Stimulated activated CD4-positive, alpha-beta T cell treated with anti-CD3 and anti-CD28 coated beads, Interleukin-1b, Interleukin-23, amount 100 ng/mL, for 4 hours (primary cell): ENCODE results near the gene CYP24A1.

Source experiments
- DNase-seq, 2 donors: peaks; one replicate each; pipeline ENCODE4 v3.0.0-alpha.2; 2020; ENCODE audit warnings: low read depth in 2 of 2

CYP24A1 gene

DNA sequence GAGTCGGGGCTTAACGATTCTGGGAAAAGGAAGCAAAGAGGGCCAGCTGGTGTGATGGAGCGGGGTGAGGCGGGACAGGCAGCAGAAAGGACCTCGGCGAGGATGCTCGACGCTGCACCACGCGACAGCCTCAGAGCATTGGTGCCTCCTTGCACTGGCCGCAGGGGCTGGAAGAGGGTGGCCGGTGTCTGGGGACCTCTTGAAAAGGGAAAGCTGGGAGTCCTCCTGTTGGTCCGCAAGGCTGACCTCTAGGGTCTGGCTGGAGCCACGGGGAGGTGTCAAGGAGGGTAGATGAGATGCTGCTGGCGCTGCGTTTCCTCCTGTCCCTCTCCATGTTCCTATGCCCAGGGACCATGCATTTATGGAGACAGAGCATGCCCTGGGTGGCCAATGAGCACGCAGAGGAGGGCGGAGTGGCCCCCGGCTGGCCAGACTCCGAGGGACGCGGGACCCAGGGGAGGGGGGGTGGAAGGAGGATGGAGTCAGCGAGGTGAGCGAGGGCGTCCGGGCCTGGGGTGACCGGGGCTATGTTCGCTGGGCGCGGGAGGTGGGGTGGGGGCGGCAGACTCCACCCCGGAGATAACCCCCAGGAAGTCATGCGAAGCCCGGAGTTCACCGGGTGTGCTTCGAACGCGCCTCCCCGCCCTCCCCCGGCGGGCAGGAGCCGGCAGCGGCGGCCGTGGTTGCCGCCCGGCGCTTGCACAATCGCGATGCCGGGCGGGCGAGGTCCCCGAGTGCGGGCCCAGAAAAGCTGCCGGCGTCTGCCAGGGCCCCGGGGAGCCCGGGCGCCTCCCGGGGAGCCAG lies at the start of gene CYP24A1:
Gene CYP24A1 (minus strand): TSS at position 334 of the 804 bp plus-strand sequence. CDS start 407 bp downstream, outside the sequence.
- DNase-seq = no peak

- DNase-seq = no peak
Measured at GRCh38 chr20:54223285-54223684, 49.5 kb upstream of the CYP24A1 start.

DNA sequence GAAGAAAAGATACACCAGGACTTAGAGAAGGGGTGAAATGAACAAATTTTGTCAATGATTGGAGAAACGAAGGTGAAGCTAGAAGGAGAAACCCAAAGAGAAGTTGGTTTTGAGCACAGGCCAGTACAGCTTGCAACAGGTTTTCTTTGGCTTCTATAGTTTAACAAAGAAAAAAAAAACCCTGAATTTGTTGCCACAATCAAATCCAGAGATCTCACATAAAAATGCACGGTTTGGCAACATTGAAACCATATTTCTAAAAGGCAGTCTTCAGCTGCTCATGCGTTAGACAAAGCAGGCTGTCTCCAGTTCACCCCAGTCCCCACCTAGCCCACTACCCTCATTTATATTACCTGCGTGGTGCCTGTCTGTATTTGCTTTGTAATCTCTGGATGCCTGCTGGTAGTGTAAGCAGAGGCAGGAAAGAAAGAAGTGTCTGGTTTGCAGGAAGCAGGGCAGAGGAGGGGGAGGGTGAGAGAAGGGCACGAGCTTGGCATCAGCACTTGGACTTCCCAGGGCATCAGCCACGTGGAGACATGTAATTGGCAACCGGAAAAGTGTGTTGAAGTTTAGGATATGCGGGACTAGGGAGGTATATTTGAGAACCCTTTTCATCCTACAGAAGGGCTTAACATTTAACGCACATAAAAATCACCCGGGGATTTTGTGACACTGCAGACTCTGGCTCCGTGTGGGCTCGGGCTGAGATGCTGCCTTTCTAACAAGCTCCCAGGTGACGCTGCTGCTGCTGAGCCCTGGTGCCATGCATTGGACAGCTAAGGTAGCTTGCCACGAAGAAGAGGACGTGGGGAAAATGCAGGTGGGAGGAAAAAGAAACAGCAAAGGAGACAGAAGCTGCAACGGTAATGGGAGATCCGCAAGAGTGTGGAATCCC lies 48.5 kb upstream of the CYP24A1 start:
- DNase-seq = no peak

DNA sequence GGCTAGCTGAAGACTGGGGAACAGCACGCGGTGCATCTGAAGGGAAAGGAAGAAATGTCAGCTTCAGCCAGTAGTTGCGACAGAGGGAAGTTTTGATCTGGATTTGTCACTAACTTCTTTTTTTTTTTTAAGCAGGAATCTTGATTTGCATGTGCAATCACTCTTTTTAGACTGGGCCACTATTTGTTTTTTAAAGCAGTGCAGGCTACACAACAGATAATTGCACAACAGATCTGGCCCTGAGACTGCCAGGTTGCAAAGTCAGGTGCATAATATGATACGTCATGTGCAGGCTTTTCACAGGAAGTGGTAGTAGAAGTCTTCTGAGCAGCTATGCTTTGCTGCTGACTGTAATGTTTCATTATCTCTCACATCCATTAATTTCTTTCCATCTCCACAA lies 47.6 kb upstream of the CYP24A1 start:
- no peak for DNase-seq

DNA sequence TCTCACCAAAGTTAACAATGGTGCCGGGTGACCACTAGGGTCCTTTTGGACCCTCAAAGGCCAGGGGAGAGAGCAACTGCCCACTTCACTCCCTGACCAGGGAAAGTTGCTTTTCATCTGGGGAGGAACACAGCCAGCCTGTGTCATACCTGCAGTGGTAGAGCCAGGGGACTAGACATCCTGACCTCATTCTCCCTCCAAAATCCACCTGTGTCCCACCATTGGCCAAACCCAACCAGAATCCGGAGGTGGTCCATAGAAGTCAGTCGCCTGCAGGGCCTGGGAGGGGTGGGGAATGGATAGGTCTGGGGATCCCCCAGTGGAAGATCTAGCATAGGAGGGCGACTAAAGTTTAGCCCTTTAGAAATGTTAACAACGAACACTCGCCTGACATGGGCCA lies 46.9 kb upstream of the CYP24A1 start:
- DNase-seq = no peak

GRCh38 chr20:54219751-54220426 lies 46.1 kb upstream of the CYP24A1 start:
- no peak for DNase-seq

- no peak for DNase-seq
Measured at GRCh38 chr20:54218470-54218869, 44.7 kb upstream of the CYP24A1 start.

DNA sequence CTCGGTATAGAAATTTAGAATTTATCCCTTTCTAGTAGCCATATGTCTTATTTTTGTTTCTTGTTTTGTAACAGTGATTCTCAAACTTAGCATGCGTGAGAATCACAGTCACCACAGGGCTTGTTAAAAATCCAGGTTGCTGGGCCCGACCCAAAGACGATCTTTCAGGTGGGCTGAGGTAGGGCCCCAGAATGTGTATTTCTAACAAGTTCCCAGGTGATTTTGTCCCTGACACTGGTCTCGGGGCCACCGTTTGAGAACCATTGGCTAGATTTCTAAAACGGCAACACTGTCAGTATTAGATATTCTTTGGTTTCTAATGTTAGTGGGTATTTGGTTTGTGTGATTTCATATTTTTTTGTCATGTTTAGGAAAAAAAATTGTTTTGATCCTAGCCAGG lies 44.0 kb upstream of the CYP24A1 start:
- DNase-seq = no peak

DNA sequence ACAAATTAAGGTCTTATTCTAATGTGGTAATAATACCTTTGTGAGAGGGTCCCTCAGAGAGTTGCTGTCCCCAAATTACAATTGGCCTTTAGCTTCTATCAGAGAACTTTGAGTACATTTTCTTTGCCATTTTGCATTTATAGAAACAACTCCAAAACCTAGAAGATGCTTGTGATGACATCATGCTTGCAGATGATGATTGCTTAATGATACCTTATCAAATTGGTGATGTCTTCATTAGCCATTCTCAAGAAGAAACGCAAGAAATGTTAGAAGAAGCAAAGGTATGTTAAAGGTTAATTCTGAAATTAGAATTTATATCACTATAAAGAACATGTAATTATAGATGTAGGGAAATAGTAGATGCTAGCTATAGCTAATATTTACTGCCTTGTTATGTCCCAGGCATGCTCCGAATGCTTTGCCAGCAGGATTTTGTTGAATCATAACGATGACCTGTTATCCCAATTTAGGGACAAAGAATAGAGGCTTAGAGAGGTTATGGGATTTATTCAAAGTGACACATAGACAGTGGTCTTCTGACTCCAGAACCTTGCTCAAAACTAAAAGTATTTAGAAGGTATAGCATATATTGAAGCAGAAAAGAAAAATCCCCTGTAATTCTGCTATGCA lies 41.5 kb upstream of the CYP24A1 start:
- DNase-seq = no peak

DNA sequence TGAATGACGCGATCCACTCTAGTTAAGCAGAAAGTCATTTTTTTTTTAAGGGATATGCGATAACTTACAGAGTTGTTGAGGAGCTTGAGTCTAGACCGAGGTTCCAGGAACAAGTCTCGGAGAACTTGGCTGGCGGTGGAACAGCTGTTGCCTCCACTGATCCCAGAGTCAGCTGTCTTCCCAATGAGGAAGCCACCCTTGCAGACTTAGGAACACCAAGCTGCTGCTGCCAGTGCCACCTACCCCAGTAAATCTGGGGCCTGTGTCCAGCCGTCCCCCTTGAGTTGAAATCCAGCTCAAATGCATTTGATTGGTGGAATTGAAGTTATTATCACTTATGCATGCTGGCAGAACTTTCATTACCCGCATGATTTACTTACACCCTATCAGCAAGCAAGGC lies 40.8 kb upstream of the CYP24A1 start:
- DNase-seq = no peak

DNA sequence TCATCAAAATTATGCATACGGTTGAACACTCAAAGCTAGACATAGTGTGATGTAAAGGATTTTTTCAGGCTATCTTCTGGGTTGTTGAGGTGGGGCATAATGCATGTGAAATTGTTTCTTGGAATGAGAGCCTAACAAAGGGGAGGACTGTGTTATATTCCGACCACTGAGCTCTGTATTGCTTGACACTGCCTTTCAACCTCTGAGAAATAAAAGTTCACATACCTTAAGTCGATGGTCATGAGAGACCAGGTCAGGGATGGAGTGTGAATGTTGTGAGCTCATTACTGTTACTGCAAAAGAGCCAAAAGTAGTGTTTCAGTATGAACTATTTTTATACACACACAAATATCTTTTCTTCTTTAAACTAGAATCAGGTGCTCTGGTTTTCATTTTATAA lies 39.1 kb upstream of the CYP24A1 start:
- no peak for DNase-seq

DNA sequence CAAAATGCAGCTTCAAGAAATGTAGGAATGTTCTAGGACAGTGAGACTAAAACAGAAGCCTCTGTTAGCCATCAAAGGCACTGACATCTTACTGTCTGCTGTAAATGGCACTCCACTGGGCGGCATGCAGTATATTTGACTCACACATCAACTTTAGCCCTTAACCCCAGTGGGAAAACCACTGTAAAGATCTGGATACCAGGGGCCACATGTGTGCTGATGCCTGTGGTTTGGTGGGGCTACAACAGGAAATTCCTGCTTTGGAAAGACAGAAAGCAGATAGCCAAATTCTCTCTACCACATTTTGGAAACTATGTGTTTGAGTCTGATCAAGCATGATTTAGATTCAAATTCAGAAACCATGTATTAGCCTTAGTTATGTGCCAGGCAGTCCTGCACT lies 38.4 kb upstream of the CYP24A1 start:
- DNase-seq = no peak

DNA sequence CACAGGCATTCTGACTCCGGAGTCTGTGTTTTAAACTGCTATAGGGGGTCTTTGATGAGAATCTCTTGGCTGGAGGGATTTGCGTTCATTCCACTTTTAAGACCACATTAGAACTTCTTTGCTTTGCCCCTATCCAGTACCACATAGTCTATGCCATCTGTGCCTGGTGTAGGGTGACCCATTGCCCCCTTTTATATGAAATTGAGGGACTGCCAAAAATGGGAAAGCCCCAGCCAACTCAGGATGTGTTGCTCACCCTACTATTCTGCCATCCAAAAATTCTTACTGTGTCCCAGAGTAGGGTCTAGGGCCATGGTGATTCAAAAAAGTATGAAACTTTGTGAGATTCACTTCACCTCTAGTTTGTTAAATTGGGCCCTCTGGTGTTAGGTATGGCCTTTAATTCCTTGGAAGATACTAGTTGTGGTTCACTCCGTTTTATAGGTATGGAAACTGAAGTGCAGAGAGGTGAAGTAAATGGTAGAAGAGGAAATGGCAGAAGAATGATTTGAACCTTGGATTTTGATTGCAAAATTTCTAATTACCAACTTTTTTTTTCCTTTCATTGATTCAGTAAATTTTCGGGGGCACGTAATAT lies 35.5 kb upstream of the CYP24A1 start:
- no peak for DNase-seq

- no peak for DNase-seq
Measured at GRCh38 chr20:54208548-54209176, 34.9 kb upstream of the CYP24A1 start.

DNA sequence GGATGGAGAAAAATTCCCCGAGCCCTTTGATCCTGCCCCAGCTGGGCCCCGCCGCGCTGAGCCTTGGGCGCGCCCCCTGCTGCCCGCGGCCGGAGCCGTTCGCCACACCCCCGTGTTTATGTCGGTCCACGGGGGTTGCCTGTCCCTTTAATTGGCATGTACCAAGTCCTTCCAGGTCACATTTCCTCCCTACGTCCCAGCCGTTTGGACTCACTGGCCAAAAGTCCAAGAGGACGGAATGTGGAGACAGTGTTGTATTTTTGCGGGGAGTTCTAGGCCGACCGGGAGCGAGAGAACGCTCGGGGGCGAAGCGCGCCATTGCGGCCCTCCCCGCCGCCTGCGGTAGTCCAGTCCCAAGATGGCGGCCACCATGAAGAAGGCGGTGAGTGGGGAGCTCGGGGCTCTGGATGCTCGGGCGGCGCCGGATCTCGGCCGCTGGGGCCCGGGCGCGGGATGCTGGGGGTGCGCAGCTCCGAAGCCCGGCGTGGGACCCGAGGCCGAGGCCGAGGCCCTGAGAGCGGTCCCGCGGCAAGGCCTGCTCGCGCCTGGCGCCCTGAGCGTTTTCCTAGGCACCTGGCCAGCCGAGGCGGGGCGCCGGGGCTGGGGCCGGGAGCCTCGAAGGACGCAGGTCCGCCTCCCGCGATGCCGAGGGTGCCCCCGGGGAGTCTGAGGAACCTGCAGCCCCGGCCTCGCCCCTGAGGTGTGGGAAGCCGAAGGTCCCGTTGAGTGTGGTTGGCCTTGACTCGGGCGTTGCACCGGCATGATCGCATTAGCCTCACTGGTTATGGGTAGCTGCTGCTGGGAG lies 34.2 kb upstream of the CYP24A1 start, which contains the start of gene PFDN4:
Gene PFDN4 (plus strand): TSS at position 345 of the 805 bp plus-strand sequence. CDS start 14 bp downstream, at position 359.
- DNase-seq = peak; percentile 62 to 74

DNA sequence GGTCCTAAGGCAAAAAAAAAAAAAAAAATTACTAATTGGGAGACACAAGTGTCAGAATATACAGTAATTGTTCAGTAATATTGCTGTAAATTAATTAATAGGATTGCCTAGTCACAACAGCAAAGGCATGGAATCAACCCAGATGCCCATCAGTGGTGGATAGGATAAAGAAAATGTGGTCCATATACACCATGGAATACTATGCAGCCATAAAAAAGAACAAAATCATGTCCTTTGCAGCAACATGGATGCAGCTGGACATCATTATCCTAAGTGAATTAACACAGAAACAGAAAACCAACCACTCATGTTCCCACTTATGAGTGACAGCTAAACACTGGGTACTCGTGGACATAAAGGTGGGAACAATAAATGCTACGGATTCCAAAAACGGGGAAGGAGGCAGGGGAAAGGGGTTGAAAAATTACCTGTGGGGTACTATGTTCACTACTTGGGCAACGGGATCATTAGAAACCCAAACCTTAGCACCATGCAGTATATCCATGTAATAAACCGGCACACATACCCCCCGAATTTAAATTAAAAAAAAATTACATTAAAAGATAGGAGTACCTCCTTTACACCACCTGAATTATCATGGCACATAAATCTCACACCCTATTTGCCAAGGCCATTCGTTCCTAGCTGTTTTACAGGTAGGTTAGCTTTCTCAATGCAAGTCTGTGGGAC lies 33.4 kb upstream of the CYP24A1 start:
- no peak for DNase-seq

DNA sequence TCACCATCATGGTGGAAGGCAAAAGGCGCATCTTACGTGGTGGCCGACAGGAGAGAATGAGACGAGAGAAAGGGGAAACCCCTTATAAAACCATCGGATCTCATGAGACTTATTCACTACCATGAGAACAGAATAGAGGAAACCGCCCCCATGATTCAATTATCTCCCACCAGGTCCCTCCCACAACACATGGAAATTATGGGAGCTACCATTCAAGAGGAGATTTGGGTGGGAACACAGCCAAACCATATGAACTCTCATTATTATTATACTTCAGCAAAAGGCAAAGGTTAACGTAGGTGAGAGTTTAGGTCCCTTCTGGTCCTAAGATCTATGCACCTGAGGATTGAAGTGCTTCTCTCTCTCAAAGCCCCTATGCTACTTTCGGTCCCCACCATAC lies 31.7 kb upstream of the CYP24A1 start:
- DNase-seq = no peak

DNA sequence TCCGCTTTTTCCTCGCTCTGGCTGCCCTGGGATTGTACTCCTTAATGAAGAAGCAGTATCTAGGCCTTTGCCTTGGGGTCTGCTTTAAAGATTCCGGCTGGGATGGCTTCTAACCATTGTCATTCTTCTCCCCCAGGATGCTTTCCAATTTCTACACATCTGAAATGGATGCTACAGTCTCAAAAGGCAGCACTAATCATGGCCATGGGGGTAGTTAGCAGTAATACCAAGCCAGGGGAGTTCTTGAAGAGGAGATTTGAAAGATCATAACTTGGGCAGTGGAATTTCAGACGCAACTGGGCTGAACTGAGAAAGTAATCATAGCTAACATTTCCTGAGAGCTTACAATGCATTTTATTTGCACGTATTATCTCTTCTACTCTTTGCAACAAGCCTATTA lies 30.7 kb upstream of the CYP24A1 start:
- no peak for DNase-seq

- DNase-seq = no peak
Measured at GRCh38 chr20:54204063-54204462, 30.3 kb upstream of the CYP24A1 start.
